SK-N-MC (cell line): ENCODE measurements around the gene P2RY6.

Experiments
- DNase-seq: peaks from one replicate; pipeline ENCODE4 v3.0.0-alpha.2; 2011; ENCODE audit warnings: low read depth, low spot score
- H3K27ac ChIP-seq: fragments of 200-600 bp; sonication (generic); 2 replicates; pipeline ENCODE4 v1.5.1; 2016; ENCODE audit warnings: mixed run types
- H3K36me3 ChIP-seq: fragments of 200-600 bp; sonication (generic); 2 replicates; pipeline ENCODE4 v1.6.1; 2017; ENCODE audit warnings: antibody characterized with exemption, low read length, mixed read lengths; ENCODE audit not compliant: insufficient read depth
- H3K4me3 ChIP-seq: fragments of 200-600 bp; sonication (generic); 2 replicates; pipeline ENCODE4 v1.5.1; 2016
- H3K9ac ChIP-seq: fragments of 200-600 bp; sonication (generic); 2 replicates; pipeline ENCODE4 v1.8.0; 2017; ENCODE audit warnings: mixed run types, mixed read lengths; ENCODE audit not compliant: insufficient read length
- H3K9me3 ChIP-seq: fragments of 200-600 bp; sonication (generic); 2 replicates; pipeline ENCODE4 v1.6.1; 2017; ENCODE audit warnings: low read depth, mild to moderate bottlenecking, antibody characterized with exemption, low read length, moderate library complexity, mixed read lengths
- EZH2 ChIP-seq: fragments of 200-600 bp; sonication (generic); IDR thresholded peaks from one replicate; pipeline ENCODE4 v1.6.1; 2017; ENCODE audit warnings: antibody characterized with exemption
- FOXP2 ChIP-seq: optimal IDR thresholded peaks from 2 replicates; pipeline ENCODE3; 2011; ENCODE audit warnings: mild to moderate bottlenecking, moderate library complexity; ENCODE audit not compliant: insufficient read depth; ENCODE audit errors: extremely low read length, control extremely low read depth
- POLR2AphosphoS5 ChIP-seq: IDR thresholded peaks from 2 replicates; pipeline ENCODE4 v1.6.1; 2012; ENCODE audit warnings: mild to moderate bottlenecking, low read depth, low read length, borderline replicate concordance

The P2RY6 gene

GRCh38 chr11:73344191-73344607 is 72.1 kb downstream of the P2RY6 start:
- no peak overlapping the region for H3K27ac ChIP-seq
- H3K9me3 ChIP-seq: no peaks in the 10 kb centered on the region
- no peaks in the 10 kb centered on the region for H3K36me3 ChIP-seq
- H3K4me3 ChIP-seq: no peak overlapping the region
- TF ChIP-seq POLR2AphosphoS5: no peak
- no peak for TF ChIP-seq EZH2
- no peak for DNase-seq
- no peak overlapping the region for H3K9ac ChIP-seq

- Histone ChIP-seq H3K27ac (no peak overlapping the region), H3K9me3 (no peaks in the 10 kb centered on the region), H3K36me3 (no peaks in the 10 kb centered on the region), H3K9ac (no peak overlapping the region), H3K4me3 (no peak overlapping the region)
- TF ChIP-seq EZH2 (no peak), POLR2AphosphoS5 (no peak), FOXP2 (no peak)
- no peak for DNase-seq
Measured at GRCh38 chr11:73345481-73346160, 73.5 kb downstream of the P2RY6 start.

GRCh38 chr11:73346186-73346935 is 74.2 kb downstream of the P2RY6 start:
- Histone ChIP-seq H3K36me3 (no peaks in the 10 kb centered on the region), H3K9me3 (no peaks in the 10 kb centered on the region), H3K4me3 (no peak overlapping the region), H3K27ac (no peak overlapping the region), H3K9ac (no peak overlapping the region)
- TF ChIP-seq EZH2 (no peak), POLR2AphosphoS5 (no peak), FOXP2 (no peak)
- no peak for DNase-seq

- Histone ChIP-seq H3K9ac (no peak overlapping the region), H3K9me3 (no peaks in the 10 kb centered on the region), H3K27ac (no peak overlapping the region), H3K4me3 (no peak overlapping the region), H3K36me3 (no peaks in the 10 kb centered on the region)
- no peak for DNase-seq
- TF ChIP-seq POLR2AphosphoS5 (no peak), EZH2 (no peak), FOXP2 (no peak)
Measured at GRCh38 chr11:73347067-73347466, 74.9 kb downstream of the P2RY6 start.
